Suppressor macrophage treated with lipopolysaccharide for 4 hours (primary cell): ENCODE results near the gene SIRT5.
A peak's percentile ranks its signal among the peaks of the same experiment; 100 is the strongest.

ENCODE experiments used
- DNase-seq: peaks from one replicate; pipeline ENCODE4 v3.0.0-alpha.2; 2020

Gene SIRT5

GRCh38 chr6:13574571-13575376 lies at the start of gene SIRT5:
TSS of gene SIRT5 (plus strand) at chr6:13574601. CDS start at chr6:13584111, 9,510 bp downstream.
- peak; percentile 73 for DNase-seq

GRCh38 chr6:13524801-13525508 lies 49.4 kb upstream of the SIRT5 start:
- DNase-seq, result no peak

GRCh38 chr6:13526357-13526726 lies 48.1 kb upstream of the SIRT5 start:
- DNase-seq, result no peak

- DNase-seq, result peak; percentile 78
Measured at GRCh38 chr6:13526727-13527670, 47.4 kb upstream of the SIRT5 start.

GRCh38 chr6:13527671-13528056 lies 46.7 kb upstream of the SIRT5 start:
- DNase-seq, result peak; percentile 34

GRCh38 chr6:13528232-13528631 lies 46.2 kb upstream of the SIRT5 start:
- DNase-seq, result no peak

GRCh38 chr6:13528777-13529343 lies 45.5 kb upstream of the SIRT5 start:
- DNase-seq, result no peak

GRCh38 chr6:13531956-13532355 lies 42.4 kb upstream of the SIRT5 start:
- DNase-seq, result no peak

GRCh38 chr6:13534536-13534935 lies 39.9 kb upstream of the SIRT5 start:
- no peak for DNase-seq

- DNase-seq, result no peak
Measured at GRCh38 chr6:13535306-13535705, 39.1 kb upstream of the SIRT5 start.

- no peak for DNase-seq
Measured at GRCh38 chr6:13536796-13537526, 37.4 kb upstream of the SIRT5 start.

GRCh38 chr6:13537527-13537897 lies 36.9 kb upstream of the SIRT5 start:
- no peak for DNase-seq

GRCh38 chr6:13538084-13538483 lies 36.3 kb upstream of the SIRT5 start:
- DNase-seq, result peak; percentile 57

GRCh38 chr6:13538600-13538999 lies 35.8 kb upstream of the SIRT5 start:
- no peak for DNase-seq

GRCh38 chr6:13539572-13539971 lies 34.8 kb upstream of the SIRT5 start:
- DNase-seq, result no peak

- DNase-seq, result no peak
Measured at GRCh38 chr6:13541496-13541895, 32.9 kb upstream of the SIRT5 start.

GRCh38 chr6:13544454-13545186 lies 29.8 kb upstream of the SIRT5 start:
- no peak for DNase-seq

GRCh38 chr6:13545885-13546284 lies 28.5 kb upstream of the SIRT5 start:
- DNase-seq, result no peak

GRCh38 chr6:13548500-13549210 lies 25.7 kb upstream of the SIRT5 start:
- no peak for DNase-seq

GRCh38 chr6:13550656-13551055 lies 23.7 kb upstream of the SIRT5 start:
- DNase-seq, result no peak

GRCh38 chr6:13553646-13554045 lies 20.8 kb upstream of the SIRT5 start:
- DNase-seq, result no peak
